IMR-90 (cell line): ENCODE data around the gene SLC35E2B.

Experiments used
- BHLHE40 ChIP-seq: fragments of 150-350 bp; IDR thresholded peaks from 2 replicates; pipeline ENCODE4 v1.6.1; 2016; ENCODE audit warnings: mild to moderate bottlenecking, low read depth, low read length
- CEBPB ChIP-seq: IDR thresholded peaks from 2 replicates; pipeline ENCODE4 v1.6.1; 2012; ENCODE audit warnings: low read depth, low read length, improper control_type of control experiment
- FOS ChIP-seq: fragments of 150-350 bp; IDR thresholded peaks from 2 replicates; pipeline ENCODE4 v1.6.1; 2016; ENCODE audit warnings: low read depth, low read length
- NFE2L2 ChIP-seq: fragments of 150-350 bp; IDR thresholded peaks from 2 replicates; pipeline ENCODE4 v1.6.1; 2016; ENCODE audit warnings: low read depth, mild to moderate bottlenecking, low read length
- POLR2A ChIP-seq: IDR thresholded peaks from 2 replicates; pipeline ENCODE4 v1.6.1; 2012; ENCODE audit warnings: mild to moderate bottlenecking, low read depth, low read length
- RAD21 ChIP-seq: IDR thresholded peaks from 2 replicates; pipeline ENCODE4 v1.6.1; 2012; ENCODE audit warnings: low read length, improper control_type of control experiment
- RFX5 ChIP-seq: IDR thresholded peaks from 2 replicates; pipeline ENCODE4 v1.8.0; 2012; ENCODE audit warnings: low read depth, mild to moderate bottlenecking, low read length, moderate library complexity
- TF ChIP-seq, protein P1 (sequence below): conservative IDR thresholded peaks from 2 replicates; pipeline ENCODE4 v1.5.1; 2012; ENCODE audit warnings: mild to moderate bottlenecking, low read depth, low read length, improper control_type of control experiment
- TF ChIP-seq, protein P2 (sequence below): fragments of 150-350 bp; IDR thresholded peaks from 2 replicates; pipeline ENCODE4 v1.6.1; 2016; ENCODE audit warnings: low read depth, mild to moderate bottlenecking, low read length, moderate library complexity, borderline replicate concordance

GRCh38 chr1:1623631-1624442 lies 68.8 kb downstream of the SLC35E2B start:
- TF ChIP-seq FOS (no peak), NFE2L2 (no peak), POLR2A (no peak), RAD21 (no peak), RFX5 (no peak), CEBPB (no peak), BHLHE40 (no peak)
- TF ChIP-seq, protein P1, sequence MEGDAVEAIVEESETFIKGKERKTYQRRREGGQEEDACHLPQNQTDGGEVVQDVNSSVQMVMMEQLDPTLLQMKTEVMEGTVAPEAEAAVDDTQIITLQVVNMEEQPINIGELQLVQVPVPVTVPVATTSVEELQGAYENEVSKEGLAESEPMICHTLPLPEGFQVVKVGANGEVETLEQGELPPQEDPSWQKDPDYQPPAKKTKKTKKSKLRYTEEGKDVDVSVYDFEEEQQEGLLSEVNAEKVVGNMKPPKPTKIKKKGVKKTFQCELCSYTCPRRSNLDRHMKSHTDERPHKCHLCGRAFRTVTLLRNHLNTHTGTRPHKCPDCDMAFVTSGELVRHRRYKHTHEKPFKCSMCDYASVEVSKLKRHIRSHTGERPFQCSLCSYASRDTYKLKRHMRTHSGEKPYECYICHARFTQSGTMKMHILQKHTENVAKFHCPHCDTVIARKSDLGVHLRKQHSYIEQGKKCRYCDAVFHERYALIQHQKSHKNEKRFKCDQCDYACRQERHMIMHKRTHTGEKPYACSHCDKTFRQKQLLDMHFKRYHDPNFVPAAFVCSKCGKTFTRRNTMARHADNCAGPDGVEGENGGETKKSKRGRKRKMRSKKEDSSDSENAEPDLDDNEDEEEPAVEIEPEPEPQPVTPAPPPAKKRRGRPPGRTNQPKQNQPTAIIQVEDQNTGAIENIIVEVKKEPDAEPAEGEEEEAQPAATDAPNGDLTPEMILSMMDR, result no peak
- TF ChIP-seq, protein P2, sequence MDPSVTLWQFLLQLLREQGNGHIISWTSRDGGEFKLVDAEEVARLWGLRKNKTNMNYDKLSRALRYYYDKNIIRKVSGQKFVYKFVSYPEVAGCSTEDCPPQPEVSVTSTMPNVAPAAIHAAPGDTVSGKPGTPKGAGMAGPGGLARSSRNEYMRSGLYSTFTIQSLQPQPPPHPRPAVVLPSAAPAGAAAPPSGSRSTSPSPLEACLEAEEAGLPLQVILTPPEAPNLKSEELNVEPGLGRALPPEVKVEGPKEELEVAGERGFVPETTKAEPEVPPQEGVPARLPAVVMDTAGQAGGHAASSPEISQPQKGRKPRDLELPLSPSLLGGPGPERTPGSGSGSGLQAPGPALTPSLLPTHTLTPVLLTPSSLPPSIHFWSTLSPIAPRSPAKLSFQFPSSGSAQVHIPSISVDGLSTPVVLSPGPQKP, result no peak
